KMS-11 (cell line): ENCODE results near the gene SHC2.

Source experiments
- H2AFZ ChIP-seq: fragments of 200-600 bp; sonication (generic); 2 replicates; pipeline ENCODE4 v1.6.1; 2016; ENCODE audit warnings: antibody characterized with exemption, mixed run types, low read depth
- H3K27ac ChIP-seq: fragments of 200-600 bp; sonication (generic); 2 replicates; pipeline ENCODE4 v1.6.1; 2016; ENCODE audit warnings: mild to moderate bottlenecking, mixed run types
- H3K27me3 ChIP-seq: fragments of 200-600 bp; sonication (generic); 2 replicates; pipeline ENCODE4 v1.6.1; 2017; ENCODE audit warnings: mild to moderate bottlenecking, low read depth, mixed run types, moderate library complexity; ENCODE audit not compliant: insufficient read depth
- H3K36me3 ChIP-seq: fragments of 200-600 bp; sonication (generic); 2 replicates; pipeline ENCODE4 v1.6.1; 2017; ENCODE audit warnings: mild to moderate bottlenecking, mixed run types; ENCODE audit not compliant: insufficient read depth
- H3K4me1 ChIP-seq: fragments of 200-600 bp; sonication (generic); 2 replicates; pipeline ENCODE4 v1.6.1; 2016; ENCODE audit warnings: mild to moderate bottlenecking, low read depth, mixed run types; ENCODE audit not compliant: poor library complexity, severe bottlenecking
- H3K4me2 ChIP-seq: fragments of 200-600 bp; sonication (generic); 2 replicates; pipeline ENCODE4 v1.7.0; 2016; ENCODE audit warnings: mild to moderate bottlenecking, mixed run types
- H3K4me3 ChIP-seq: fragments of 200-600 bp; sonication (generic); IDR thresholded peaks from 2 replicates; pipeline ENCODE4 v1.6.1; 2017; ENCODE audit warnings: low read depth, low read length, mixed read lengths; ENCODE audit not compliant: insufficient read depth
- H3K79me2 ChIP-seq: fragments of 200-600 bp; sonication (generic); 2 replicates; pipeline ENCODE4 v1.6.1; 2016; ENCODE audit warnings: low read depth, mixed run types; ENCODE audit not compliant: insufficient read depth
- H3K9ac ChIP-seq: fragments of 200-600 bp; sonication (generic); 2 replicates; pipeline ENCODE4 v1.6.1; 2016; ENCODE audit warnings: mild to moderate bottlenecking, mixed run types
- H4K20me1 ChIP-seq: fragments of 200-600 bp; sonication (generic); 2 replicates; pipeline ENCODE4 v1.6.1; 2016; ENCODE audit warnings: mild to moderate bottlenecking, mixed run types; ENCODE audit not compliant: insufficient read depth
- TF ChIP-seq, protein P1 (sequence below): fragments of 200-600 bp; sonication (generic); conservative IDR thresholded peaks from 2 replicates; pipeline ENCODE4 v1.6.1; 2017; ENCODE audit warnings: low read depth, mild to moderate bottlenecking, antibody characterized with exemption, low read length, moderate library complexity, mixed read lengths

The SHC2 gene

DNA sequence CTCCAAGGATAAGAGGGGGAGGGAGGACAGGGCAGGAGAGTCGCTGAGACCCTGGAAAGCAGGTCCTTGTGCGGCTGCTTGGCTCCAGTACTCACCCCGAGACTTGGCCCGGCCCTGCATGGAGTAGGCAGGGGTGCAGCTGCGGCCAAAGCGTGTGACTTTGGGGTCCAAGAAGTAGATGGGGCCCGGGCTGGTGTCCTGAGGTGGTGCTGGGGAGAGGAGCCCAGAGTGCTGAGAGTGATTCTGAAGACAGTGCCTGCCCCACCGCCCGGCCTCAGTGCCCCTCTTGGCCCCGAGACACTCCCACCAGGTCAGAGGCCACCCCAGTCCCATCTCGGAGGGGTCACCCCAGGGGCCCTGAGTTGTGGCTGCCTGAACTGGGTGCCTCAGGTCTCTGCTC lies 6.7 kb upstream of the SHC2 start:
- H3K4me2 ChIP-seq: no peak overlapping the region
- no peaks in the 10 kb centered on the region for H3K36me3 ChIP-seq
- no peak overlapping the region for H3K4me3 ChIP-seq

DNA sequence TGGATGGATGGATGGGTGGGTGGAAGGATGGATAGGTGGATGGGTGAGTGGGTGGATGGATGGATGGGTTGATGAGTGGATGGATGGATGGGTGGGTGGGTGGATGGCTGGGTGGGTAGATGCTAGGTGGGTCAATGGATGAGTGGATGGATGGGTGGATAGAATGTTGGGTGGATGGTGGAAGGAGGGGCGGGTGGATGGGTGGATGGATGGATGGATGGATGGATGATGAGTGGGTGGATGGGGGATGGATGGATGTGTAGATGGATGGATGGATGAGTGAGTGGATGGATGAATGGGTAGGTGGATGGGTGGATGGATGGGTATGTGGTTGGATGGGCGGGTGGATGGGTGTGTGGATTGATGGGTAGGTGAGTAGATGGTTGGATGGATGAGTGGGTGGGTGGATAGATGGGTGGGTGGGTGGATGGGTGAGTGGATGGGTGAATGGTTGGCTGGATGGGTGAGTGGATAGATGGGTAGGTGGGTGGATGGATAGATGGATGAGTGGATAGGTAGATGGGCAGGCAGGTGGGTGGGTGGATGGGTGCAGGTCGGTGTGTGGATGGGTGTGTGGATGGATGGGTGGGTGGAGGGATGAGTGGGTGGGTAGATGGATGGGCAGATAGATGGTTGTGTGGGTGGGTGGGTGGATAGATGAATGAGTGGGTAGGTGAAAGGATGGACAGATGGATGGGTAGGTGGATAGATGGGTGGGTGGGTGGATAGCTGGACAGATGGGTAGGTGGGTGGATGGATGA lies 4.4 kb upstream of the SHC2 start:
- H3K4me2 ChIP-seq: no peak overlapping the region
- no peak overlapping the region for H3K4me3 ChIP-seq
- TF ChIP-seq, protein P1, sequence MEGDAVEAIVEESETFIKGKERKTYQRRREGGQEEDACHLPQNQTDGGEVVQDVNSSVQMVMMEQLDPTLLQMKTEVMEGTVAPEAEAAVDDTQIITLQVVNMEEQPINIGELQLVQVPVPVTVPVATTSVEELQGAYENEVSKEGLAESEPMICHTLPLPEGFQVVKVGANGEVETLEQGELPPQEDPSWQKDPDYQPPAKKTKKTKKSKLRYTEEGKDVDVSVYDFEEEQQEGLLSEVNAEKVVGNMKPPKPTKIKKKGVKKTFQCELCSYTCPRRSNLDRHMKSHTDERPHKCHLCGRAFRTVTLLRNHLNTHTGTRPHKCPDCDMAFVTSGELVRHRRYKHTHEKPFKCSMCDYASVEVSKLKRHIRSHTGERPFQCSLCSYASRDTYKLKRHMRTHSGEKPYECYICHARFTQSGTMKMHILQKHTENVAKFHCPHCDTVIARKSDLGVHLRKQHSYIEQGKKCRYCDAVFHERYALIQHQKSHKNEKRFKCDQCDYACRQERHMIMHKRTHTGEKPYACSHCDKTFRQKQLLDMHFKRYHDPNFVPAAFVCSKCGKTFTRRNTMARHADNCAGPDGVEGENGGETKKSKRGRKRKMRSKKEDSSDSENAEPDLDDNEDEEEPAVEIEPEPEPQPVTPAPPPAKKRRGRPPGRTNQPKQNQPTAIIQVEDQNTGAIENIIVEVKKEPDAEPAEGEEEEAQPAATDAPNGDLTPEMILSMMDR: no peak

More for the DNA sequence above, 6.7 kb upstream of the SHC2 start:
- TF ChIP-seq, protein P1: no peak
- Histone ChIP-seq H3K4me1 (no peaks in the 10 kb centered on the region), H3K27ac (no peak overlapping the region), H2AFZ (no peak overlapping the region), H3K79me2 (no peaks in the 10 kb centered on the region), H3K9ac (no peak overlapping the region), H3K27me3 (peaks cover 15% of the 10 kb centered on the region; the same call in 1 of the 2 replicates), H4K20me1 (no peaks in the 10 kb centered on the region)

DNA sequence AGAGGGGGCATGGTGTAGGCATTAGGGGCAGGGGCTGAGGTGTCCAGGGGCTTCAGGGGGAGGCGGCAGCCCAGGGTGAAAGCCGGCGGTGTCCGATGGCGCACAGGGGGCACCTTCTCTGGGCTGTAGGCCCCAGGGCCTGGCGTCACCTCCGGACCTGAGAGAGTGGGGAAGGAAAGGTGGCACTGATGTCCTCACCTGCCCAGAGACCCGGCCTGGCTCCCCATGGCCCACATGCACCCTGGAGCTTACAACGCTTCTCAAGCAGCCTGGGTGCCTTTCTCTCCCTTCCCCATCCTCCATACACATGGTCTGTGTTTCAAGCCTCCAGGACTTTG lies 3.3 kb upstream of the SHC2 start:
- Histone ChIP-seq H3K79me2 (no peaks in the 10 kb centered on the region), H3K36me3 (no peaks in the 10 kb centered on the region), H3K9ac (no peak overlapping the region), H3K27me3 (peaks cover 7% of the 10 kb centered on the region; the same call in 1 of the 2 replicates), H4K20me1 (no peaks in the 10 kb centered on the region), H2AFZ (no peak overlapping the region), H3K4me3 (no peak overlapping the region), H3K4me2 (no peak overlapping the region), H3K4me1 (no peaks in the 10 kb centered on the region), H3K27ac (no peak overlapping the region)
- TF ChIP-seq, protein P1: no peak

More for the DNA sequence above, 4.4 kb upstream of the SHC2 start:
- H3K9ac ChIP-seq: no peak overlapping the region
- no peaks in the 10 kb centered on the region for H3K79me2 ChIP-seq
- H4K20me1 ChIP-seq: no peaks in the 10 kb centered on the region
- H2AFZ ChIP-seq: no peak overlapping the region
- H3K36me3 ChIP-seq: no peaks in the 10 kb centered on the region
- H3K27me3 ChIP-seq: peaks cover 13% of the 10 kb centered on the region; the same call in 1 of the 2 replicates
- no peaks in the 10 kb centered on the region for H3K4me1 ChIP-seq
- H3K27ac ChIP-seq: no peak overlapping the region

DNA sequence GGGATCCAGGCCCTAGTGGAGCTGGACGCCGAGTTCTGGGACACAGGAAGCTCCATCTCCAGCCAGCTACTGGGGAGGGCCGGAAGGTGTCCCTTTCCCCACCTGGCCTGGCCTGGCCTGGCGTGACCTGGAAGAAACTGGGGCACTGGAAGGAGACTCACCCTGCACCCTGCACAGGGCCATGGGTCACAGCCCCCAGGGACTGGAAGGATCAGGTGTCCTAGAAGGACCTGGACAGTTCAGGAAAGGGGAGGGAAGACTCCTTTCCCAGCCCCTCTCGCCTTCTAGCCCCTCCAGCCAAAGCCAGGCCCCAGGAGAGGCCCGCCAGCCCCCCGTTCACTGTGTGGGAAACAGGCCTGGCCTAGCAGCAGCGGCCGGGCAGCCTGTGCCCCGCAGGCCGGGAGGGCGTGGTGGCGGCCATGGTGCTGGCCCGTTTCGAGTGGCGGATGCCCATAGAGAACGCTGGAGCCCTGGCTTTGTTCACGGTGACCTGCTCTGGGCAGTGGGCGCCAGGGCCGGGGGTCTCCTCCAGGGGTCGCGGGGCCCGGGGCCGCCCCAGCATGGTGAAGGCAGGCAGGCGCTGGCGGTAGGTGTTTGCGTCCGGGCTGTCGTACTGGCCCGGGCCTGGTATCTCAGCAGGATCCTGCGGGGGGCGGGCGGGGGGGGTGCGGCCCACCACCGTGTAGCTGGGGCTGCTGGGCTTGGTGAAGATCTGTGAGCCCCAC lies 2.8 kb upstream of the SHC2 start:
- no peaks in the 10 kb centered on the region for H3K79me2 ChIP-seq
- H2AFZ ChIP-seq: no peak overlapping the region
- no peak overlapping the region for H3K4me3 ChIP-seq
- H3K4me2 ChIP-seq: no peak overlapping the region
- H3K27ac ChIP-seq: no peak overlapping the region
- no peak overlapping the region for H3K9ac ChIP-seq
- TF ChIP-seq, protein P1: no peak
- H3K36me3 ChIP-seq: no peaks in the 10 kb centered on the region
- H4K20me1 ChIP-seq: no peaks in the 10 kb centered on the region
- no peaks in the 10 kb centered on the region for H3K4me1 ChIP-seq
- H3K27me3 ChIP-seq: peaks cover 7% of the 10 kb centered on the region; the same call in 1 of the 2 replicates
